ENCODE results near the gene D2HGDH.
"Not testable (repeated sequence)": the region's sequence is repeated elsewhere in the genome, so short reads cannot be mapped to it uniquely, and the experiment has no call there.

Gene D2HGDH

DNA sequence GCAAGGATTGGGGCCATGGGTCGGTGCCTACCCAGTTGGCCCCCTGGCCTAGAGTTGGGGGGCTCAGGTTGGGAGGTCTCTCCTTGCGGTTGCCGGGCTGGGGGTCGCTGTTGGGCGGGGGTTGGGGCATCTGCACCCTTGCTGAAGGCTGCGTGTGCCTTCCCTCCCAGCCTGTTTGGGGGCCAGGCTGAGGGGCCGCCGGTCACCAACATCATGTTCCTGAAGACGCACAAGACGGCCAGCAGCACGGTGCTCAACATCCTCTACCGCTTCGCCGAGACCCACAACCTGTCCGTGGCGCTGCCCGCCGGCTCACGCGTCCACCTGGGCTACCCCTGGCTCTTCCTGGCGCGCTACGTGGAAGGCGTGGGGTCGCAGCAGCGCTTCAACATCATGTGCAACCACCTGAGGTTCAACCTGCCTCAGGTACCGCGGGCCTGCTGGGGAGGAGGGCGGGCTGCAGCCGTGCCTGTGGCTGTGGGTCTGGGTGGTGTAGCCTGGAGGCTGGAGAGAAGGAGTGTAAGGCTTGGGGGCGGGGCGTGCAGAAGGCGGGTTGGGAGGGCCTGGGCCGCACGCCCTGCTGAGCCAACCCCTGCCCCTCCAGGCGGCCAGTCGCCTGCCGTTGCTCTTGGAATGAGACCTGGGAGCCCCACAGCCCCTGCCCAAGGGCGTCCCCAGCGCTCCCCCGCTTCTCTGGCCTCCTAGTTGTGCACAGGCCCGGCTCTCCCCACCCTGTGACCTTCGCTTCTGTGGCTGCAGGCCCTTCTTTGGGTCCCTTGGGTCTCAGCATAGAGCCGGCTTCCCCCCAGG is 67.4 kb downstream of the D2HGDH start:
- no peak overlapping the region for H3K4me3 ChIP-seq (ENCODE audit: low read depth, low read length)
- TF ChIP-seq, protein P1, sequence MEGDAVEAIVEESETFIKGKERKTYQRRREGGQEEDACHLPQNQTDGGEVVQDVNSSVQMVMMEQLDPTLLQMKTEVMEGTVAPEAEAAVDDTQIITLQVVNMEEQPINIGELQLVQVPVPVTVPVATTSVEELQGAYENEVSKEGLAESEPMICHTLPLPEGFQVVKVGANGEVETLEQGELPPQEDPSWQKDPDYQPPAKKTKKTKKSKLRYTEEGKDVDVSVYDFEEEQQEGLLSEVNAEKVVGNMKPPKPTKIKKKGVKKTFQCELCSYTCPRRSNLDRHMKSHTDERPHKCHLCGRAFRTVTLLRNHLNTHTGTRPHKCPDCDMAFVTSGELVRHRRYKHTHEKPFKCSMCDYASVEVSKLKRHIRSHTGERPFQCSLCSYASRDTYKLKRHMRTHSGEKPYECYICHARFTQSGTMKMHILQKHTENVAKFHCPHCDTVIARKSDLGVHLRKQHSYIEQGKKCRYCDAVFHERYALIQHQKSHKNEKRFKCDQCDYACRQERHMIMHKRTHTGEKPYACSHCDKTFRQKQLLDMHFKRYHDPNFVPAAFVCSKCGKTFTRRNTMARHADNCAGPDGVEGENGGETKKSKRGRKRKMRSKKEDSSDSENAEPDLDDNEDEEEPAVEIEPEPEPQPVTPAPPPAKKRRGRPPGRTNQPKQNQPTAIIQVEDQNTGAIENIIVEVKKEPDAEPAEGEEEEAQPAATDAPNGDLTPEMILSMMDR (IDR thresholded peaks at IDR 0.05; ENCODE audit: low read depth, low read length), result no peak
- in situ Hi-C loops (cut with HindIII; ENCODE audit: low sequenced_read_pairs), result no loop called here
- no peak for DNase-seq (ENCODE audit: low read depth, low spot score)

DNA sequence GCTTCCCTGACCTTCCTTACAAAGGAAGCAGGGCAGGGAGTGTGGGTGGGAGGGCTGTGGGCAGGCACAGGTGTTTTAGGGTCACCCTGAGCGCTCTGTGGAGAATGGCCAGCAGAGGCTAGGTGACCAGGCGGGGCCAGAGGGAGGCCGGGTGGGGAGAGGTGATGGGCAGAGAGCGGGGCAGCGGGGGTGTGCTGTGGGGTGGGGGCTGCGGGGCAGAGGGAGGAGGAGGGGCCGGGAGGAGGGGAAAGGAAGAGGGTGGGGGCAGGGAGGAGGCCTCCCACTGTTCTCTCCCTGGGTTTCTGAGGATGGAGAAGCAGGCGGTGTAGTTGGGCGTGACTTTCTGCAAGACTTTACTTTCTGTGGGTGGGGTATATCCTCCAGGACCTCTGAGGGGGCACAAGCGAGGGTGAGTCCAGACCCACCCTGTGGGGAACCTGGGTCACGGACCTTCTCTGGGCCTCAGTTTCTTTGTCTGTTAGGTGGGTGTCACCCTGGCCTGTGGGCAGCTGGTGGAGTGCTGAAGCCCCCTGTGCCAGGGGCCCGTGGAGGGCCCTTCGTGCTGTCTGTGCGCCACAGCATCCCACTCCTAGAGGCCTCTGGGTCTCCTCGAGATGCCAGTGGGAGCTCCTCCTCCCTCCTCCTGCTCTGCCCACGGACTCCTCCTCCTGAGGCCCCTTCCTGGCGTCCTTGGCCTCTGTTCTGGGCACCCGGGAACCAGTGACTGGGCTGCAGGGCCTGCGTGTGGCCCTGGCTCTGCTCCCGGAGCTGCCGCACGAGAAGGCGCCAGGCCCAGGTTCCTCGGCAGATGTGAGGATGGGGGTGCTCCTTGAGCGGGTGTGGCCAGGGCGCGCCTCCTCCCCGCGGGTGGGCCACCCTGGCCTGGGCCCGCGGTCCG is 68.2 kb downstream of the D2HGDH start:
- no peak for DNase-seq (ENCODE audit: low read depth, low spot score)
- in situ Hi-C loops (cut with HindIII; ENCODE audit: low sequenced_read_pairs), result no loop called here
- no peak overlapping the region for H3K4me3 ChIP-seq (ENCODE audit: low read depth, low read length)
- TF ChIP-seq, protein P1 (IDR thresholded peaks at IDR 0.05; ENCODE audit: low read depth, low read length), result no peak

GRCh38 chr2:241803387-241804325 is 69.2 kb downstream of the D2HGDH start:
- peak overlapping the region; percentile 27 for H3K4me3 ChIP-seq (ENCODE audit: low read depth, low read length)
- TF ChIP-seq, protein P1 (IDR thresholded peaks at IDR 0.05; ENCODE audit: low read depth, low read length), result no peak
- DNase-seq (ENCODE audit: low read depth, low spot score), result peak; percentile 16
- in situ Hi-C loops (cut with HindIII; ENCODE audit: low sequenced_read_pairs), result no loop called here

- H3K4me3 ChIP-seq (ENCODE audit: low read depth, low read length), result no peak overlapping the region
- in situ Hi-C loops (cut with HindIII; ENCODE audit: low sequenced_read_pairs), result no loop called here
- TF ChIP-seq, protein P1 (IDR thresholded peaks at IDR 0.05; ENCODE audit: low read depth, low read length), result no peak
- DNase-seq (ENCODE audit: low read depth, low spot score), result no peak
These were observed 70.1 kb downstream of the D2HGDH start for GRCh38 chr2:241804326-241805229.

GRCh38 chr2:241806217-241806616 is 71.8 kb downstream of the D2HGDH start:
- H3K4me3 ChIP-seq (ENCODE audit: low read depth, low read length); DNase-seq (ENCODE audit: low read depth, low spot score); in situ Hi-C loops (cut with HindIII; ENCODE audit: low sequenced_read_pairs): not testable (repeated sequence)

DNA sequence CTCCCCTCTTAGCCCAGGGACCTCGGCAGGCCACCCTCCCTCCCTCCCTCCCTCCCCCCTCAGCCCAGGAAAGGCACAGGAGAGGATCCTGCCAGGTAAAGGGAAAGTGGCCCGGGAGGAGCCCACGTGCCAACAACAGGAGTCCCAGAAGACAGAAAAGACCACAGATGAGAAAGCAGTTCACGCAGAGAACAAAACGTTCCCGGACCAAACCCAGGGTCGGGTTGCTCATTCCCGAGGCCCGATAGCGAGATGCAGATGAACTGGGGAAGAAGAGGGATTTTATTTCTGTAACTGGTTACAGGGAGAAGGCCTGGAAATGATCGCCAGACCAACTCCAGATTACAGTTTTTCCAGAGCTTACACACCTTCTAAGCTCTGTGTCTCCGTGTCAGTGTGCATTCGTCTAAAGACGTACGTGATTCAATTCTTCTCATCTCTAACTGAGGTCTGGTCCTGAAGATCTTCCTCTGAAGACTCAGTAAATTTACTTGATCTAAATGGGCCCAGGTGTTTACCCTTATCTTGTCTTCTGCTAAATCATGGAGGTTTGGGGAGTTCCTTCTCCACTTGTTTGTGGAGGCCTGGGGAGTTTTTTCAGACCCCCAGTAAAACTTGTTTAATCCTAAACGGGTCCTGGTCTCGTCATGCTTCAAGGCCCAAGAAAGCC is 73.8 kb downstream of the D2HGDH start:
- in situ Hi-C loops (cut with HindIII; ENCODE audit: low sequenced_read_pairs), result no loop called here
- DNase-seq (ENCODE audit: low read depth, low spot score), result no peak
- TF ChIP-seq, protein P1 (IDR thresholded peaks at IDR 0.05; ENCODE audit: low read depth, low read length), result no peak
- H3K4me3 ChIP-seq (ENCODE audit: low read depth, low read length), result no peak overlapping the region

Measured in astrocyte of the spinal cord (primary cell).